Nephron (organoid): ENCODE data around the gene FAM170B.

Source experiments
- H3K27ac Mint-ChIP-seq, 3 experiments: 2 replicates each; pipeline ENCODE4 v1.8.0; 2020; ENCODE audit warnings: mixed read lengths in 3 of 3, mild to moderate bottlenecking in 2 of 3, moderate library complexity in 1 of 3
- H3K27me3 Mint-ChIP-seq: 2 replicates; pipeline ENCODE4 v1.8.0; 2021; ENCODE audit warnings: low read depth, mild to moderate bottlenecking, moderate library complexity, mixed read lengths
- H3K36me3 Mint-ChIP-seq: 2 replicates; pipeline ENCODE4 v1.8.0; 2020; ENCODE audit warnings: low read depth, mixed read lengths
- H3K4me1 Mint-ChIP-seq: 2 replicates; pipeline ENCODE4 v1.8.0; 2020; ENCODE audit warnings: mixed read lengths
- H3K4me3 Mint-ChIP-seq, 3 experiments: 2 replicates each; pipeline ENCODE4 v1.8.0; 2020; ENCODE audit warnings: mild to moderate bottlenecking in 3 of 3, mixed read lengths in 3 of 3, moderate library complexity in 2 of 3
- H3K9me3 Mint-ChIP-seq: 2 replicates; pipeline ENCODE4 v1.8.0; 2020; ENCODE audit warnings: mixed read lengths
- TF ChIP-seq, protein P1 (sequence below), 3 experiments: fragments of 200-600 bp; sonication (generic); IDR thresholded peaks; one replicate each; pipeline ENCODE4 v1.5.0; 2021; ENCODE audit warnings: antibody characterized with exemption in 3 of 3; ENCODE audit not compliant: unreplicated experiment in 3 of 3

Gene FAM170B

DNA sequence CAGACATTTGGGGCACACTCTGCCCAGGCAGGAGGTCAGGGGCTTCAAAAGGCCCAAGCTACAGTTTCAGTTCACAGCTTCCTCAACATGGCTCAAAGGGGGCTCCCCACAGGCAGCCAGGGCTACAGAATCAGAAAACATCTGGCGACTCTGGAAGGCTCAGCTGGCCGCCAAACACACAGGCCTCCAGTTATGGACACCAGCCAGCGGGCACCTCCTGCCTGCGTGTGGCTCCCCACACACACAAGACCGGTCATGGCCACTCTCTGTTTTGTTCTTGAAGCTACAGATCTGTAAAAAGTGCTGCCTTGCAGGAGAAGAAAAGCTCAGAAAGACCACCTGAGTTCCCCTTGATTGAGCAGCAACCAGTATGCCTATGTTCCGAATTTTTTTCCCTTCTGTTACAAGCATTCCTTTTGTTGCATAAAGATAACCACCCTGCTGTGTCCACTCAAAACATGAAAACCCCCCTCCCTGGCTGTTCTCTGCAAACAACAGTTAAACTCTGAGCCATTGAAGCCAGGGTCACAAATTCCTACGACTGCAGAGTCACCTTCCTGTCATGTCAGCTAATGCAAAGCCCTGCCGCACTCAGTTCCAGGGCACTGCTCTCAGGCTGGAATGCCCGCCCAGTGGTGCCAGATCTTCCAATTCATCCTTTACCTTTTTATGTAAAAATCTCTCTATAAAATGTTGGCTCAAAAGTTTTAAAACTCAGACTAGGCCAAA lies 52.1 kb downstream of the FAM170B start:
- TF ChIP-seq, protein P1, sequence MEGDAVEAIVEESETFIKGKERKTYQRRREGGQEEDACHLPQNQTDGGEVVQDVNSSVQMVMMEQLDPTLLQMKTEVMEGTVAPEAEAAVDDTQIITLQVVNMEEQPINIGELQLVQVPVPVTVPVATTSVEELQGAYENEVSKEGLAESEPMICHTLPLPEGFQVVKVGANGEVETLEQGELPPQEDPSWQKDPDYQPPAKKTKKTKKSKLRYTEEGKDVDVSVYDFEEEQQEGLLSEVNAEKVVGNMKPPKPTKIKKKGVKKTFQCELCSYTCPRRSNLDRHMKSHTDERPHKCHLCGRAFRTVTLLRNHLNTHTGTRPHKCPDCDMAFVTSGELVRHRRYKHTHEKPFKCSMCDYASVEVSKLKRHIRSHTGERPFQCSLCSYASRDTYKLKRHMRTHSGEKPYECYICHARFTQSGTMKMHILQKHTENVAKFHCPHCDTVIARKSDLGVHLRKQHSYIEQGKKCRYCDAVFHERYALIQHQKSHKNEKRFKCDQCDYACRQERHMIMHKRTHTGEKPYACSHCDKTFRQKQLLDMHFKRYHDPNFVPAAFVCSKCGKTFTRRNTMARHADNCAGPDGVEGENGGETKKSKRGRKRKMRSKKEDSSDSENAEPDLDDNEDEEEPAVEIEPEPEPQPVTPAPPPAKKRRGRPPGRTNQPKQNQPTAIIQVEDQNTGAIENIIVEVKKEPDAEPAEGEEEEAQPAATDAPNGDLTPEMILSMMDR (IDR thresholded peaks at IDR 0.05; ENCODE audit: unreplicated experiment in 3 of 3) = no peak
- no peak overlapping the region for H3K4me3 Mint-ChIP-seq
- H3K27me3 Mint-ChIP-seq = no peaks in the 10 kb centered on the region
- H3K9me3 Mint-ChIP-seq = peaks cover 6% of the 10 kb centered on the region
- peak overlapping the region; percentile 13 to 67 (median 52) for H3K27ac Mint-ChIP-seq
- peaks cover 72% of the 10 kb centered on the region for H3K4me1 Mint-ChIP-seq
- H3K36me3 Mint-ChIP-seq = peaks cover 7% of the 10 kb centered on the region
